ENCODE measurements around the gene CNIH2.

DNA sequence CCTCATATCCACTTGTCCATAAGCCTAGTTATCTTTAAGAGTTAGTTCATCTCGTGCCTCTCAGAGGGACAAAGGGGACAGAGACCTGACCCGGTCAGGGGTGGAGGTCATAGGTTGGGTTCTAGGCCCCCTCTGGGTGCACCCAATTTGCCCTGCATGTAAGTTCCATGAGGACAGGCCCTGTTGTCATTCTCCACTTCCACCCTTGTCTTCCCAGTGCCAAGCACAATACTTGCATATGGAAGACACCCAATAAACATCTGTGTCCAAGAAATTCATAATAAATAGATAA is 12.3 kb downstream of the CNIH2 start:
- TF ChIP-seq CTCF (IDR thresholded peaks at IDR 0.05) (no peak), EZH2 (IDR thresholded peaks at IDR 0.05; ENCODE audit: borderline replicate concordance, insufficient read depth, low read depth, low read length, poor library complexity, severe bottlenecking) (no peak)
